Activated T-helper 2 cell treated with anti-CD3 and anti-CD28 coated beads, Interferon-gamma antibody, Interleukin-2, Interleukin-4, amounts not matched to agents 10 μg/mL and 5 μg/mL and 100 μg/mL, durations not matched to agents 14 hours and 24 hours and 36 hours (primary cell): ENCODE results near the gene LRRC49. TPM values are rescaled to one million over a fixed set of nuclear protein-coding genes. Genes with fewer than 3 reads are reported as not detected.
"Not testable (repeated sequence)": the region's sequence is repeated elsewhere in the genome, so short reads cannot be mapped to it uniquely, and the experiment has no call there.

Experiments used
- DNase-seq: peaks from one replicate; pipeline ENCODE4 v3.0.0; 2021; ENCODE audit warnings: low spot score
- H3K27ac Mint-ChIP-seq: one replicate; pipeline ENCODE4 v1.8.0; 2021; ENCODE audit warnings: mixed read lengths
- H3K27me3 Mint-ChIP-seq: one replicate; pipeline ENCODE4 v1.8.0; 2021; ENCODE audit warnings: low read depth, mixed read lengths
- H3K36me3 Mint-ChIP-seq: one replicate; pipeline ENCODE4 v1.8.0; 2021; ENCODE audit warnings: low read depth, mixed read lengths
- H3K4me1 Mint-ChIP-seq: one replicate; pipeline ENCODE4 v1.8.0; 2021; ENCODE audit warnings: low read depth, mixed read lengths
- H3K4me3 Mint-ChIP-seq: one replicate; pipeline ENCODE4 v1.8.0; 2021; ENCODE audit warnings: low read depth, mild to moderate bottlenecking, moderate library complexity, mixed read lengths
- H3K9me3 Mint-ChIP-seq: one replicate; pipeline ENCODE4 v1.8.0; 2021; ENCODE audit warnings: mixed read lengths
- intact Hi-C: fragments of 100-400 bp; cut with micrococcal nuclease; formaldehyde crosslinking; loops from one replicate; pipeline ENCODE4 v1.15.1; 2023
- total RNA-seq: library from RNA; stranded (reverse); gene quantifications from 2 replicates; pipeline ENCODE4 v1.2.3, GENCODE V29; 2022

The LRRC49 gene
- total RNA-seq, 1 donor from 2014 or later, result not detected

DNA sequence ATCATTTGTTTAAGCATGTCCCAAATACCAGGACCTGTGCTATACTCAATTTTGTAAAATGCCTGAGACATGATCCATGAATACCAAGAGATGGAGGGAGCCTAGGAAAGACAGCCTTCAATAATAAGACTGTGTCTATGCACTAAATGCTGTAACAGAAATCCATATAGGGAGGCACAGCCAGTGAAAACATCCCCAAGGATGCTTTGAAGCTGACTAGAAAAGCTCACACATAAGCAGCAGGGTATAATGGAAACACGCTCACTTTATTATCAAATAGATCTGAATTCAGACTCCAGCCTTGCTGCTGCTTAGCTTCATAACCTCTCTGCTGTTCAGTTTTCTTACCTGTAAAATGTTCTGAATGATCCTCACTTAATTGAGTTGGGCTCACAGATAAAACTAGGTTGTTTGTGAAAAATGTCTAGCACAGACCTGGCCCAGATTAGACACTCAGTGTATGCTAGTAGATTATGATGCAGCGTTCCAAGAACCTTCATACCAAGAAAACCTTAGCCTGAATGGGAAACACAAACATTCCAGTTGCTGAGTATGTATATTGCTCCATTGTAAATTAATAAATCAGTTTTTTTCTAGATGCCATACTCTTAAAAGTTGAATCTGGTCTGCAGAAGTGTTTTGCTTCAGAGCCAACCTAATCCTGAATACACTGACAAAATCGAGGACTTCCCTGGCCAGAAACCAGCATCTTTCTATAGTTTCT is 34.9 kb upstream of the LRRC49 start:
- Mint-ChIP-seq H3K27me3 (peaks cover 36% of the 10 kb centered on the region), H3K4me1 (peaks cover 3% of the 10 kb centered on the region), H3K36me3 (no peaks in the 10 kb centered on the region), H3K9me3 (no peaks in the 10 kb centered on the region), H3K27ac (no peak overlapping the region), H3K4me3 (no peak overlapping the region)
- DNase-seq, result no peak
- intact Hi-C loops, result no loop called here

DNA sequence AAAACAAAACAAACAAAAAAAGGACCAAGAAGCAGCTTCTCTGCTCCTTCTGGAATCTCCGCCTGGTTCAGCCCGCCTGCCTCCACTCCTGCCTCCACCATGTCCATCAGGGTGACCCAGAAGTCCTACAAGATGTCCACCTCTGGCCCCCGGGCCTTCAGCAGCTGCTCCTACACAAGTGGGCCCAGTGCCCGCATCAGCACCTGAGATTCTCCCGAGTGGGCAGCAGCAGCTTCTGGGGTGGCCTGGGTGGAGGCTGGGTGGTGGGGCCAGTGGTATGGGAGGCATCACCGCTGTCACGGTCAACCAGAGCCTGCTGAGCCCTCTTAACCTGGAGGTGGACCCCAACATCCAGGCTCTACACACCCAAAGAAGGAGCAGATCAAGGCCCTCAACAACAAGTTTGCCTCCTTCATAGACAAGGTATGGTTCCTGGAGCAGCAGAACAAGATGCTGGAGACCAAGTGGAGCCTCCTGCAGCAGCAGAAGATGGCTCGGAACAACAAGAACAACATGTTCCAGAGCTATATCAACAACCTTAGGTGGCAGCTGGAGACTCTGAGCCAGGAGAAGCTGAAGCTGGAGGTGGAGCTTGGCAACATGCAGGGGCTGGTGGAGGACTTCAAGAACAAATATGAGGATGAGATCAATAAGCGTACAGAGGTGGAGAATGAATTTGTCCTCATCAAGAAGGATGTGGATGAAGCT is 33.9 kb upstream of the LRRC49 start:
- DNase-seq, intact Hi-C loops, H3K27ac Mint-ChIP-seq, H3K9me3 Mint-ChIP-seq, H3K4me1 Mint-ChIP-seq, H3K4me3 Mint-ChIP-seq, H3K36me3 Mint-ChIP-seq: not testable (repeated sequence)
- H3K27me3 Mint-ChIP-seq, result peaks cover 30% of the 10 kb centered on the region

DNA sequence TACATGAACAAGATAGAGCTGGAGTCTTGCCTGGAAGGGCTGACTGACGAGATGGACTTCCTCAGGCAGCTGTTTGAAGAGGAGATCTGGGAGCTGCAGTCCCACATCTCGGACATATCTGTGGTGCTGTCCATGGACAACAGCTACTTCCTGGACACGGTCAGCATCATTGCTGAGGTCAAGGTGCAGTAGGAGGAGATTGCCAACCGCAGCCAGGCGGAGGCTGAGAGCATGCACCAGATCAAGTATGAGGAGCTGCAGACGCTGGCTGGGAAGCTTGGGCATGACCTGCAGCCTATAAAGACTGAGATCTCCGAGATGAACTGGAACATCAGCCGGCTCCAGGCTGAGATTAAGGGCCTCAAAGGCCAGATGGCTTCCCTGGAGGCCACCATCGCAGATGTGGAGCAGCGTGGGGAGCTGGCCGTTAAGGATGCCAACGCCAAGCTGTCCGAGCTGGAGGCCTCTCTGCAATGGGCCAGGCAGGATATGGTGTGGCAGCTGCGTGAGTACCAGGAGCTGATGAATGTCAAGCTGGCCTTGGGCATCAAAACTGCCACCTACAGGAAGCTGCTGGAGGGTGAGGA is 33.2 kb upstream of the LRRC49 start:
- H3K4me3 Mint-ChIP-seq, result no peak overlapping the region
- H3K4me1 Mint-ChIP-seq, result peaks cover 2% of the 10 kb centered on the region
- no peak overlapping the region for H3K27ac Mint-ChIP-seq
- no peaks in the 10 kb centered on the region for H3K36me3 Mint-ChIP-seq
- peaks cover 28% of the 10 kb centered on the region for H3K27me3 Mint-ChIP-seq
- DNase-seq, result no peak
- intact Hi-C loops, result no loop called here
- no peaks in the 10 kb centered on the region for H3K9me3 Mint-ChIP-seq

DNA sequence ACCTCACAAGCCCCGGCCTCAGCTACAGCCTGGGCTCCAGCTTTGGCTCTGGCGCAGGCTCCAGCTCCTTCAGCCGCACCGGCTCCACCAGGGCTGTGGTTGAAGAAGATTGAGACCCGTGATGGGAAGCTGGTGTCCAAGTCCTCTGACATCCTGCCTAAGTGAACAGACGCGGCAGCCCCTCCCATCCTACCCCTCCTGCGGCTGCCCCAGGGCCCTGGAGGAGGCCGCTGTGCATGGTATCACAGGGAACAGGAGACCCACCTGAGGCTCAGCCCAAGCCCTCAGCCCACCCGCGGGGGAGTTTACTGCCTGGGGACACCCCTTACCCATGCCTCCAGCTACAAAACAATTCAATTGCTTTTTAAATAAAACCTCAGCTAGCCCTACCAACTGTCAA is 32.6 kb upstream of the LRRC49 start:
- H3K36me3 Mint-ChIP-seq, result no peaks in the 10 kb centered on the region
- no peak overlapping the region for H3K27ac Mint-ChIP-seq
- intact Hi-C loops, result no loop called here

DNA sequence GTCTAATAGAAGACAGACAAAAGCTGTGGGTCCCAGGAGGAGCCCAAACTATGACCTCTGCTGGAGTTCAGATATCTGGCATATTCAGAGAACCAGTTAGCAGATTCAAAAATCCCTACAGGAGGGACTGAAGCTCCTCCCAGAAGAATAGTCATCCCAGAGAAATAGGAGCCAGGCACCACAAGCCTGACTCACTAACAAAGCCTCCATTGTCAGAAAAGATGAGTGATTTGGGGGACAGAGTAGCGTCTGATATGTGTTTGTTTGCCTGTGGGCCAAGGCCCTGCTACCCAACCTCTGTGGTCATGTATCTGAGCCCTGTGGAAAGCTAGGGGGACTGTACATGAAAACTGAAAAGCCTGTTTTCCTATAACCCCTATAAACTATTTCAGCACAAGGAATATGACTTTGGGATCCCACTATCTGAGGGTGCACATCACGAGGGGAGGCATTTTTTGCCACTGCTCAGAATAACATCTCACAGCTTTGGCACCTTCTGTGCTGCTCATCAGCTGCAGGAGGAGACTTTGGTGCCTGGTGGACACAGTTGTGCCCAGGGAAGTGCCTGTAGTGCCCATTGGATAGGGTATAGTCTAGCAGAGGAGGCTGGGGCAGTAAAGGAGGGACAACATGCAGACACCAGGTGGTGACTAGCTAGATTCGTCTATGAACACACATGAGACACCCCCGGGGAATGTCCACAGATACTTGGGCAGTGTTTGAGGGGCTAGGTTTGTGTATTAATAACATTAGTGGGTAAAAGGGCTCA is 29.0 kb upstream of the LRRC49 start:
- Mint-ChIP-seq H3K27me3 (no peaks in the 10 kb centered on the region), H3K9me3 (no peaks in the 10 kb centered on the region), H3K4me3 (no peak overlapping the region), H3K36me3 (no peaks in the 10 kb centered on the region), H3K27ac (no peak overlapping the region), H3K4me1 (no peaks in the 10 kb centered on the region)
- DNase-seq, result no peak
- intact Hi-C loops, result no loop called here

More for the DNA sequence above, 32.6 kb upstream of the LRRC49 start:
- Mint-ChIP-seq H3K4me3 (no peak overlapping the region), H3K9me3 (no peaks in the 10 kb centered on the region), H3K27me3 (peaks cover 23% of the 10 kb centered on the region), H3K4me1 (no peaks in the 10 kb centered on the region)
- DNase-seq, result no peak

DNA sequence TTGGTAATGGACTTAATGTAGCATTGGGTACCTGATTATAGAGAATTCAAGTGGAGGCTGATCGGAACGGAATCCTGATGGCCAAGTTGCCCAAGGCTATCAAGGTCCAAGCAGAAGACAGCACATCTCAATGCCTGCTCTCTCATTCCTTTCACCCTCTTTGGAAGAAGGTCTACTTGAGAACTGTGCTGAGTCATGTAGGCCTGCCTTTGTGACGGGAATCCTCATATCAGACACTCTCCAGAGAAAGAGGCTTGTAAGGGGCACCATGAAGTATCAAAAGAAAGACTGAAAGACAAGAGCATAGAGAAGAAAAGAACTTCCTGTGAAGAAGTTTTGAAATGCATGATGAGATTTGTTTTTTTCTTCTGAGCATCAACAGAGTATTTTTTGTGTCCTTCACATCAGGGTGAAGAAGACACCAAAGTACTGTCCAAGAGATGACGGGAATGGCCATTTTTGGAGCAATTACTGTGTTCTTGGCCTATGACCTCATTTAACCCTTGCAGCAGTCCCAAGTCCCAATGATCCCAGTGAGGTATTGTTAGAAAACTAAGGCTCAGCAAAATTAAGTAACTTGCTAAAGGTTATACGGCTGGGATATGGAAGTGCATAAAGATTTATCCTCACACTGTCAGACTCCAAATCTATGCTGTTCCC is 25.5 kb upstream of the LRRC49 start:
- Mint-ChIP-seq H3K27ac (no peak overlapping the region), H3K36me3 (no peaks in the 10 kb centered on the region), H3K4me3 (no peak overlapping the region), H3K9me3 (no peaks in the 10 kb centered on the region), H3K4me1 (no peaks in the 10 kb centered on the region), H3K27me3 (no peaks in the 10 kb centered on the region)
- intact Hi-C loops, result no loop called here
- no peak for DNase-seq

DNA sequence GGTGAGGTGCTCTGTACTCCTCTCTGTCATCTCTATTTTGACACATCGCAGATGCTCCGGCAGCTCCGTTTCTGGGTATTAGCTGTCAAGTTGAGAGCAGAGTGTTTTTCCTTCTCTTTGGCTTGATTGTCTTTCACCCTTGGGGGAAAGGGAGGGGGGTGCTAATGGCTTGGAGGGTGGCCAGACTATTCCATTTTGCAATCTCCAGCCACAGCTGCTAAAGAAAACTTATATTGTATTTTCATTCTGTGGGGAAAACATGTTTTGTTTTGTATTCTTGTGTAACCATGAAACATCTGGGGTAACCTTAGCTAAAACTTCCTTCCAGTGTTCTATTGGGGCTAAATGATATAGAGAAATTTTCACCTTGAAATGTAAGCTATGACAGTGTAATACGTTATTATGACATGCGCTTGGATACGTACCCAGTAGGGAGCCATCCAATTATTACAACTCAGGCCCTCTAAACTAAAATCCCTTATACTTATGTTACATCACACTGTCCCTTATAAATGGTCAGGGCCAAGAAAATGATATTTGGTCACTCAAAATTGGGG is 24.6 kb upstream of the LRRC49 start:
- no peak for DNase-seq
- Mint-ChIP-seq H3K4me3 (no peak overlapping the region), H3K27me3 (no peaks in the 10 kb centered on the region), H3K4me1 (no peaks in the 10 kb centered on the region), H3K27ac (no peak overlapping the region), H3K36me3 (no peaks in the 10 kb centered on the region), H3K9me3 (no peaks in the 10 kb centered on the region)
- intact Hi-C loops, result no loop called here

DNA sequence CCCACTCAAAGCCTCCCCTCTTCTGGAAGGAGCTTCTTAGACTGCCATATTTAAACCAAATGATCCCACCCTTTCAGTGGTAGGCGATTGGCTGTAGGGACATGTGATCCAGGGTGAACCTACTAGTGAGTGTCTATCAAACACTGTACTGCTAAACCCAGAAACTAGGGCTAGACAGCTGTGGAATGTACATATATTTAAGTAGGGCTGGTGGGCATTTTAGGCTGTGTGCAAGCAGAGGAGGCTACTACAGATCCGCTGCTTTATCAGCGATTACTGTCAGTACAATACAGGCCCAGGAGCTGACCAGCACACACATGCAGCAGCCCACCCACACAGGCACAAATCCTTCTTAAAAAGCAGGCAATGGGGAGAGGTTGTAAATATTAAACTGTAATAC is 23.3 kb upstream of the LRRC49 start:
- Mint-ChIP-seq H3K27me3 (peaks cover 3% of the 10 kb centered on the region), H3K27ac (no peak overlapping the region), H3K9me3 (no peaks in the 10 kb centered on the region), H3K36me3 (no peaks in the 10 kb centered on the region), H3K4me3 (no peak overlapping the region), H3K4me1 (no peaks in the 10 kb centered on the region)
- intact Hi-C loops, result no loop called here
- no peak for DNase-seq

DNA sequence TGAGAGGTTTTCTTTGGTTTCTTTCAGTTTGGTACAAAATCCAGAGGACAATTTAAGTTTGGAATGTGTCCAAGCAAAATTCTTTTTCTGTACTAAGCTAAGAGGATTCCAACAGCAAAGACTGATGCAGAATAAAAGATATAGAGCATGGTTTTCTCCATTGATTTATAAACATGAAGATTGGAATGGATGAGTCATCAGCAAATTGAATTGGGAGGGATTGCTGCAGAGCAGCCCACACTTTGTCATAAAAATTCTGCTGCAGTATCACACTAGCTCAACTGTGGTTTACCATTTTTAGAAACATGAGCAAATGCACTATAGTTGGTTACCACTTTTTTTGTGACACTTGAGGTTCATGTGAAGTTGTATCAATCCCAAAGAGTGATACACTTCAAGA is 22.6 kb upstream of the LRRC49 start:
- Mint-ChIP-seq H3K27ac (no peak overlapping the region), H3K9me3 (no peaks in the 10 kb centered on the region), H3K4me3 (no peak overlapping the region), H3K4me1 (no peaks in the 10 kb centered on the region), H3K36me3 (no peaks in the 10 kb centered on the region), H3K27me3 (peaks cover 6% of the 10 kb centered on the region)
- no peak for DNase-seq
- intact Hi-C loops, result no loop called here

DNA sequence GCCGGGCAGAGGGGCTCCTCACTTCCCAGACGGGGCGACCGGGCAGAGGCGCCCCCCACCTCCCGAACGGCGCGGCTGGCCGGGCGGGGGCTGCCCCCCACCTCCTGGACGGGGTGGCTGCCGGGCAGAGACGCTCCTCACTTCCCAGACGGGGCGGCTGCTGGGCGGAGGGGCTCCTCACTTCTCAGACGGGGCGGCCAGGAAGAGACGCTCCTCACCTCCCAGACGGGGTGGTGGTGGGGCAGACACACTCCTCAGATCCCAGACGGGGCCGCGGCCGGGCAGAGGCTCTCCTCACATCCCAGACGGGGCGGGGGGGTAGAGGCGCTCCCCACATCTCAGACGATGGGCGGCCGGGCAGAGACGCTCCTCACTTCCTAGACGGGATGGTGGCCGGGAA is 21.1 kb upstream of the LRRC49 start:
- H3K4me3 Mint-ChIP-seq, H3K27me3 Mint-ChIP-seq, DNase-seq, intact Hi-C loops, H3K27ac Mint-ChIP-seq, H3K9me3 Mint-ChIP-seq, H3K36me3 Mint-ChIP-seq, H3K4me1 Mint-ChIP-seq: not testable (repeated sequence)

DNA sequence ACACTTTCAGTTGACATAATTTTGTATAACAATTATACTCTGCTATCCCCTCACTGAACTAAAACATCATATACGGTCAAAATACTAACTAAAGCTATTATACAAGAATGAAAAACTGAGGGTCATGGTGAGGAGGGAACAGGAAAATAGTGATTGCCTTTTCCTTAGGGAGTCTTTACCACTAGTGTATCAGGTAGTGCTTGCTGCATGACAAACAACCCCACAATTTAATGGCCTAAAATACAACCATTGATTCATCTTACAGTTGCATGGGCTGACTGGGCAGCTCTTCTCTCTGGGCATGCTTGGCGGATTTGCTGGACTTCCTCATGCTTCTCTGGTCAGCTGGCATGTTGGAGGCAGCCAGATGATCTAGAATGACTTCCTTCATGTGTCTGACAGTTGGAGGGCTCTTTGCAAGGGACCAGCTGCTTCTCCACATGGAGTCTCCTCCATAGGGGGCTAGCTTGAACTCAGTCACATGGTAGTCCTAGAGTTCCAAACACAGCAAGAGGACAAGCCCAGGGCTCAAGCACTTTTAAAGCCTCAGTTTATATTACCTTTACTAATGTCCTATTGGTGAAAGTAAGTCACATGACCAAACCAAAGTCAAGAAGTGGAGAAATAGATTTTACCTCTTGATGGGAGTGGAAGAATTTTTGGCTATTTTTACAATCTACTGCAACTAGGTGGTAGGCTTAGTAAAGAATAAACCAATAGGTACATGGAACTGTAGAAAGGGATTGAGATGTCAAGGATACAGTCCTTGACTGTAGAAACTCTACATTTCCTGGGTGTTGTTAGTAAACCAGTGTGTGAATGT is 19.2 kb upstream of the LRRC49 start:
- no peaks in the 10 kb centered on the region for H3K9me3 Mint-ChIP-seq
- H3K27me3 Mint-ChIP-seq, result peaks cover 15% of the 10 kb centered on the region
- H3K4me3 Mint-ChIP-seq, result no peak overlapping the region
- no peak for DNase-seq
- no peaks in the 10 kb centered on the region for H3K36me3 Mint-ChIP-seq
- intact Hi-C loops, result no loop called here
- no peaks in the 10 kb centered on the region for H3K4me1 Mint-ChIP-seq
- no peak overlapping the region for H3K27ac Mint-ChIP-seq
